Muscle layer of duodenum (tissue), 2 donors: ENCODE measurements around the gene NTSR2.

Source experiments
- H3K27ac ChIP-seq: one replicate; pipeline ENCODE4 v1.7.0; 2013; ENCODE audit warnings: mild to moderate bottlenecking, low read length
- H3K27me3 ChIP-seq: one replicate; pipeline ENCODE4 v1.7.0; 2013; ENCODE audit warnings: low read depth, mild to moderate bottlenecking, control low read depth, low read length
- H3K36me3 ChIP-seq, 2 donors: one replicate each; pipeline ENCODE4 v1.7.0; 2013; ENCODE audit warnings: low read length in 2 of 2, control low read depth in 1 of 2, mild to moderate bottlenecking in 1 of 2; ENCODE audit not compliant: insufficient read depth in 2 of 2, control insufficient read depth in 1 of 2
- H3K4me1 ChIP-seq, 2 donors: one replicate each; pipeline ENCODE4 v1.7.0; 2013; ENCODE audit warnings: low read length in 2 of 2, mild to moderate bottlenecking in 2 of 2, control low read depth in 1 of 2, moderate library complexity in 1 of 2; ENCODE audit not compliant: insufficient read depth in 2 of 2, control insufficient read depth in 1 of 2
- H3K4me3 ChIP-seq, 2 donors: one replicate each; pipeline ENCODE4 v1.7.0; 2013; ENCODE audit warnings: low read length in 2 of 2, low read depth in 1 of 2, mild to moderate bottlenecking in 1 of 2
- H3K9me3 ChIP-seq, 2 donors: one replicate each; pipeline ENCODE4 v1.7.0; 2013; ENCODE audit warnings: low read length in 2 of 2, control low read depth in 1 of 2, mild to moderate bottlenecking in 1 of 2; ENCODE audit not compliant: control insufficient read depth in 1 of 2
- donor health status: healthy.

The NTSR2 gene

GRCh38 chr2:11698009-11698922 lies 28.3 kb upstream of the NTSR2 start:
- no peaks in the 10 kb centered on the region for H3K27me3 ChIP-seq
- H3K4me1 ChIP-seq = peaks cover 0 to 8% of the 10 kb centered on the region in 2 donors
- H3K9me3 ChIP-seq = no peaks in the 10 kb centered on the region
- H3K27ac ChIP-seq = no peak overlapping the region
- no peaks in the 10 kb centered on the region for H3K36me3 ChIP-seq
- no peak overlapping the region for H3K4me3 ChIP-seq

DNA sequence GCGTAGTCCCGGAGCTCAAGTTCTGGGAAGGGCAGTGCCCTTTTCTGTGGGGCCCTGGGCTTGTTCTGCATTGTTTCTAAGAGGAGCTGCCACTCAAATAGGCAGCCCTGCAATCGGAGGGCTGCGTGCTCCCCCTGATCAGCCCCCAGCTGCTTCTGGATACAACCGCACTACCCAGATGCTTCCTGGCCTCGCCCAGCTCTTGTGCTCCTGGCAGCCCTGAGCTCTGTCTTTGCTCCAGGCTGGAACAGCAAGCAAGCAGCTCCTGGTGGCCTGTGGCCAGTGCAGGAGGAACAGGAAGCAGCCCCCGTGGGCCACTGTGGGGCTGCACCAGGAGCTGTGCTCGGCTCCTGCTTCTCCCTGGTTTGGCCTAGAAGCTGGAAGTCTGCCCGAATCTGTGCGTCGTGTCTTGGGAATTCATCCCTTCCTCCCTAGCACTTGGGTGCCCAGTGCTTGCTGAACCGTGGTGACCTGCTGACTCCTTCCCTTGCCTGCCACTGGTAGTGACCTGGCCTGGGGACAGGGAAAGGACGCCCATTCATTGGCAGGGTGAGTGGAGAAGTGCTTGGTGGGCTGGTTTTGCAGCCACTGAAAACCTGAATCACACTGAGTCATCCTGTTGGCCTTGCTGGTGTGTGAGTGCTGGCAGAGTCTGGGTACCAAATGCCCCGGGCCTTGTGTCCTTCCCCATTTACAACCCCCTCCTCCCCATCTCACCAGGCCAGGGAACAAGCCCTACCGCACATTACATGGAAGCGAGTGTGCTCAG lies 27.3 kb upstream of the NTSR2 start:
- no peaks in the 10 kb centered on the region for H3K9me3 ChIP-seq
- no peak overlapping the region for H3K27ac ChIP-seq
- H3K4me3 ChIP-seq = no peak overlapping the region
- H3K36me3 ChIP-seq = no peaks in the 10 kb centered on the region
- peaks cover 0 to 12% of the 10 kb centered on the region in 2 donors for H3K4me1 ChIP-seq
- no peaks in the 10 kb centered on the region for H3K27me3 ChIP-seq

GRCh38 chr2:11696736-11697102 lies 26.7 kb upstream of the NTSR2 start:
- H3K4me3 ChIP-seq = no peak overlapping the region
- no peaks in the 10 kb centered on the region for H3K27me3 ChIP-seq
- peaks cover 0 to 12% of the 10 kb centered on the region in 2 donors for H3K4me1 ChIP-seq
- H3K36me3 ChIP-seq = no peaks in the 10 kb centered on the region
- no peak overlapping the region for H3K27ac ChIP-seq
- H3K9me3 ChIP-seq = no peaks in the 10 kb centered on the region

- no peaks in the 10 kb centered on the region for H3K36me3 ChIP-seq
- H3K27me3 ChIP-seq = no peaks in the 10 kb centered on the region
- H3K4me3 ChIP-seq = no peak overlapping the region
- no peak overlapping the region for H3K27ac ChIP-seq
- peaks cover 0 to 12% of the 10 kb centered on the region in 2 donors for H3K4me1 ChIP-seq
- no peaks in the 10 kb centered on the region for H3K9me3 ChIP-seq
Observed at GRCh38 chr2:11695576-11695975, 25.6 kb upstream of the NTSR2 start.

- peaks cover 0 to 18% of the 10 kb centered on the region in 2 donors for H3K4me1 ChIP-seq
- no peak overlapping the region for H3K4me3 ChIP-seq
- H3K27ac ChIP-seq = no peak overlapping the region
- H3K9me3 ChIP-seq = no peaks in the 10 kb centered on the region
- no peaks in the 10 kb centered on the region for H3K36me3 ChIP-seq
- no peaks in the 10 kb centered on the region for H3K27me3 ChIP-seq
Observed at GRCh38 chr2:11692966-11693521, 23.0 kb upstream of the NTSR2 start.

DNA sequence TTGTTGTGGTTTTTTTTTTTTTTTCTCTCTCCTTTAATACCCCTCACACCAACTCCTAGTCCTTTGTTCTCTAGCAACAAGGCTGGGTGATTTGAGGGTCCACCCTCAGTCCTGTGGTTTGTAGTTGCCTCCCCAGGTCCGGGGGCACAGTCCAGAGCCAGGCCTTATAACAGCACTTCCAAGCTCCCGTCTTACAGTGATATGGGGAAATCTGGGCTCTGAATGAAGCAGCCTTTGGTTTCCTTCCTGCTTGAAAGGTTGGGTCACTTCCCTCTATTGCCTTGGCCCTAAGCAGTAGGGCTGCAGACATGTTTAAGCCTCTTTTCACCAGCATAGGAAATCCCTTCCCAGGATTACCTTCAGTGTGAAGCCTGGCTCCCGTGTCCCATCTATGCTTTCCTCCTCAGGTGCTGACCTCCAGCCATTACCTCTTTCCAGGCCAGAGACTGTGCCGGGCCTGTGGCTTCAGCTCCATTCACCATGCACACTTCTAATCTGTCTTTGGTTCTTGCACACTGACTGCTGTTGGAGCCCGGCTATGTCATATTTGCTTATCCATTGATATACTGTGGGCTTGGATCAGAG lies 21.2 kb upstream of the NTSR2 start:
- Histone ChIP-seq H3K9me3 (no peaks in the 10 kb centered on the region), H3K27ac (no peak overlapping the region), H3K36me3 (no peaks in the 10 kb centered on the region), H3K4me3 (no peak overlapping the region), H3K4me1 (peaks cover 0 to 10% of the 10 kb centered on the region in 2 donors), H3K27me3 (no peaks in the 10 kb centered on the region)

- Histone ChIP-seq H3K4me1 (peaks cover 0 to 10% of the 10 kb centered on the region in 2 donors), H3K9me3 (no peaks in the 10 kb centered on the region), H3K27me3 (peaks cover 5% of the 10 kb centered on the region), H3K27ac (no peak overlapping the region), H3K4me3 (peak overlapping the region; percentile 2 to 30), H3K36me3 (no peaks in the 10 kb centered on the region)
Observed at GRCh38 chr2:11688222-11689069, 18.5 kb upstream of the NTSR2 start.

- no peak overlapping the region for H3K27ac ChIP-seq
- H3K4me3 ChIP-seq = peak overlapping the region in 1 of 2 donors; percentile 30
- peaks cover 8% of the 10 kb centered on the region for H3K27me3 ChIP-seq
- peaks cover 0 to 6% of the 10 kb centered on the region in 2 donors for H3K4me1 ChIP-seq
- H3K36me3 ChIP-seq = no peaks in the 10 kb centered on the region
- no peaks in the 10 kb centered on the region for H3K9me3 ChIP-seq
Observed at GRCh38 chr2:11687736-11688135, 17.7 kb upstream of the NTSR2 start.

DNA sequence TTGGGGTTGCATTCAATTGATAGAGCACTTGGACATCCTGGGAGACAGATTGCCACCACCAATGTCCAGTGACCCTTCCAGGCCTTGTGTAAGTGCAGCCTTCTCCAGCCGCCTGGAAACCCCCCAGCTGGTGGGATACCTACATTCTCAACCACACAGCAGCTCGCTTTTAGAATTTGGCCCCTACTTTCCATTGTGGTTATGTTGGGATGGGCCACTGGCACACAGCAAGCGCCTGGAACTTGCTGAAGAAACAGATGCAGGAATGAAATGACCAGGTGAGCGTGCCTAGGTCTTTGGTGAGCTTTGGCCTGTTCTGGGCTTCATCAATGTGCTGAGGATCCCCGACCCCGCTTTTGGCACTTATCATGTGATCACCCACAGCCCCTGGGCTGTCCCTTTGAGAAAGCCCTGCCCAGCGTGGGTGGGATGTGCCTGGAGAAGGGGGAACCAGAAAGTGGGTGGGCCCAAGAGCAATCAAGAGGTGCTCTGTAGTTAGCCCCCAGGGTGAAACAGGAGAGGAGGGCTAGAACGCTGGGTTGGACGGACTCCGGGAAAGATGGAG lies 16.0 kb upstream of the NTSR2 start:
- Histone ChIP-seq H3K27ac (no peak overlapping the region), H3K36me3 (no peaks in the 10 kb centered on the region), H3K4me3 (no peak overlapping the region), H3K27me3 (peaks cover 8% of the 10 kb centered on the region), H3K9me3 (no peaks in the 10 kb centered on the region), H3K4me1 (peaks cover 0 to 6% of the 10 kb centered on the region in 2 donors)

GRCh38 chr2:11684894-11685460 lies 15.0 kb upstream of the NTSR2 start:
- H3K36me3 ChIP-seq = no peaks in the 10 kb centered on the region
- H3K4me1 ChIP-seq = peaks cover 0 to 6% of the 10 kb centered on the region in 2 donors
- no peaks in the 10 kb centered on the region for H3K9me3 ChIP-seq
- H3K27me3 ChIP-seq = peaks cover 8% of the 10 kb centered on the region
- H3K4me3 ChIP-seq = no peak overlapping the region
- no peak overlapping the region for H3K27ac ChIP-seq
